NCI-H446 (cell line): ENCODE data around the gene VDAC1.

Experiments used
- DNase-seq, 2 experiments: peaks; one replicate each; lab custom pipeline; 2025; lab: John Stamatoyannopoulos, UW

Gene VDAC1

GRCh38 chr5:134024811-134025210 is 20.0 kb upstream of the VDAC1 start:
- peak in 1 of 2 experiments; percentile 10 for DNase-seq

- peak; percentile 65 to 83 for DNase-seq
Observed at GRCh38 chr5:134022333-134022732, 17.6 kb upstream of the VDAC1 start.

DNA sequence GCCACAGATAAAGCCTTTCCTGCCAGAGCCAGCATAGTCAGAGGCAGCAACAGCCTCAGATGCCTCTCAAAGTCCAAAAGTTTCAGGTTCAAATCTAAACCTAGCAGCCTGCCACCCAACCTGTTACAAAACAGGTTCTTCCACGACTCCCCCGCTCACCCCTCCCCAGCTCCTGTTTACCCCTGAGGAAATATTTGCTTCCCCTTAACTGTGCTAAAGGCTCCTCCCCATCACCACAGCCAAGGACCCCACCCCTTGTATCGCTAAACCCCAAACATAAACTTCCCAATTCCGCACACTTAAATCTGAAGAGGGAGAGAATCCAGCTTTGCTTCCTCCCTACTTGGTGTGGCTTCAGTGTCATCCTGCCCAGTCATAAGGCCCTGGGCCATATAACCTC is 15.4 kb upstream of the VDAC1 start:
- DNase-seq: no peak

DNA sequence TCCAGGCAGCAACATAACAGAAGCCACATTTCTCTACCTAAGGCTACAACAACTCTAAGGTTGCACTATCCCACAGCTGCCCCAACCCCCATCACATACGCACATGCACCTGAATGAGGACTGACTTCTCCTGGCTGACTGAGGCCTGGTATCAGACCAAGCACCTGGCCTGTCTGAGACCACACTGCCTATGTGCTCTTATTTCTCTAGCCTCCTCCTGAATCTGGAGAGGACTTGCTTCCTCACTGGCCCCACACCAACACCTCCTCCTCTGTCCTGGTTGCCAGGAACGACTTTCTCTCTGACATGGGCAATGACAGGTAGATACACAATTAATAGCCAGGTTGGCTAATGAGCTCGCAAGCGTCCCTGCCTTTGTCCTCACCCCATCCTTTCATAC is 14.9 kb upstream of the VDAC1 start:
- DNase-seq: no peak

DNA sequence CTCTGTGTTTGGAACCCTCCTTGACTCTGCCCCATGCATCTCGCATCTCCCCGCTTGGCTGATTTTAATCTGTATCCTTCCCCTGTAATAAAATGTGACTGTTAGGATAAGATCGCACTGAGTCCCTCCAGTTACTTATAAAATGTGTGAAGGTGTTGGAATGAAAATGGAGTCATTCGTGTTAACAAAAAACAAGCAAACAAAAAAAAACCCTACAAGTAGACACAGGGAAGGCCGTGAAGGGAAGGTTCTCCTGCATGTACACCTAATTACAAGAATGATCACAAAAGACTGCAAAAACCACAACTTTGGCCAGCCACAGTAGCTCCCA is 14.2 kb upstream of the VDAC1 start:
- DNase-seq: no peak

DNA sequence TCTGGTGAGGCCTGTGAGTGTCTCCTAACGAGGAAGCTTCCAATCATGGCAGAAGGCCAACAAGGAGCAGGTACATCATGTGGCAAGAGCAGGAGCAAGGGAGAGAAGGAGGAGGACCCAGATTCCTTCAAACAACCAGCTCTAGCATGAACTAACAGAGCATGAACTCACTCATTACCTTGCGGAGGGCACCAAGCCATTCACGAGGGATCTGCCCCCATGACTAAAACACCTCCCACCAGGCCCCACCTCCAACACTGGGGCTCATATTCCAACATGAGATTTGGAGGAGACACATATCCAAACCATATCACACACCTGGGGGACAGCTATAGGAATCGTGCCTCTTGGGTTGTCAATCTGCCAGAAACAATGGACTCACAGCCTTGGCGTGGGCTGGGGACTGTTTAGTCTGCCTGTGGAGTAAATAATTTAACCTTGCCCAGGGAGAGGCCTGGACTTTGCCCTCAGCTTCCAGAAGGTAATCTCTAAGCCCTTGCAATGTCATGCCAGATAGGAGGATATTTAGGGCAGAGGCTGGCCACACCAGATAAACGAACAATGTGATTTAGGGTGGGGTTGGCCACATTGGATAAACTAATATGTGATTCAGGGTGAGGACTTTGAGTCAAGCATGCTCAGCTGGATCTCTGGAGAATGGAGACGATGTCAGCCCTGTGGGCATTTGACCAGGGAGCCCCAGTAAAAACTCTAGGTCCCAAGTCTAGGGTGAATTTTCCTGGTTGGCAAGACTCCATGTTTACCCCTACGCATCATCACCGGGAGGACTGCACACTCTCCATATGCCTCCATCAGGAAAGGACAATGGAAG is 13.6 kb upstream of the VDAC1 start:
- DNase-seq: no peak

- DNase-seq: no peak
Observed at GRCh38 chr5:134008266-134008749, 3.5 kb upstream of the VDAC1 start.

DNA sequence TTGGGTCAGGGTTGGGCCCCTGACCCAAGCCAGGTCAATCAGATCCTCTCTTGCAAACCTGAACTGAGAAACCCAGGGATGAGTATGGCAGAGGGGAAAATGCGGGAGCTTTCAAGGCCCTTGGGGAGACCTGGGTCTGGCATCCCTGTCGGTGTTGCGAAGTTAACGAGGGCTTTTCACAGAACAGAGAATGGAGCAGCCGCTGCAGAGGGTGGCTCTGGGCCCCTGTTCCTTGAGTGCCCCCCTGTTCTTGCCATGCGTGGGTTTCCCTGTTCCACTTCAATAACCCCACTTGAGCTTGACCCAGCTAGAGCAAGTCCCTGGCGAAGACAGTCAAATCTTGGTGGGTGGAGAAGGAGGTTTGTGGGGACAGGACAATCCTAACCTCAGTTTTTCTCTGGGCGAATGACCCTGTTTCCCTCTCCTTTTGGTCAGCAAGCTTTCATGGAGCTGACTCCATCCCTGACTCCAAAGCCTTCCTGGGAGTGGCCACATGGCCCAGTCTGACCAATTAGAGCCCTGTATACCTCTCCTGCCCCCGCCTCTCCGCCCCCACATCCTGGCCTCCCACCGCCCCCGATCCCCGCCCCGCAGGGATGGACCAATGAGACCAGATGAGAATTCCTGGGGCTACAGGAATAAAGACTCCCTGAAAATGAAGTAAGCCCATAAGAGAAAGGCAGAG is 2.9 kb upstream of the VDAC1 start:
- no peak for DNase-seq

- DNase-seq: no peak
Observed at GRCh38 chr5:134006115-134006514, 1.3 kb upstream of the VDAC1 start.

GRCh38 chr5:134005417-134006061 is 764 bp upstream of the VDAC1 start:
- no peak for DNase-seq

DNA sequence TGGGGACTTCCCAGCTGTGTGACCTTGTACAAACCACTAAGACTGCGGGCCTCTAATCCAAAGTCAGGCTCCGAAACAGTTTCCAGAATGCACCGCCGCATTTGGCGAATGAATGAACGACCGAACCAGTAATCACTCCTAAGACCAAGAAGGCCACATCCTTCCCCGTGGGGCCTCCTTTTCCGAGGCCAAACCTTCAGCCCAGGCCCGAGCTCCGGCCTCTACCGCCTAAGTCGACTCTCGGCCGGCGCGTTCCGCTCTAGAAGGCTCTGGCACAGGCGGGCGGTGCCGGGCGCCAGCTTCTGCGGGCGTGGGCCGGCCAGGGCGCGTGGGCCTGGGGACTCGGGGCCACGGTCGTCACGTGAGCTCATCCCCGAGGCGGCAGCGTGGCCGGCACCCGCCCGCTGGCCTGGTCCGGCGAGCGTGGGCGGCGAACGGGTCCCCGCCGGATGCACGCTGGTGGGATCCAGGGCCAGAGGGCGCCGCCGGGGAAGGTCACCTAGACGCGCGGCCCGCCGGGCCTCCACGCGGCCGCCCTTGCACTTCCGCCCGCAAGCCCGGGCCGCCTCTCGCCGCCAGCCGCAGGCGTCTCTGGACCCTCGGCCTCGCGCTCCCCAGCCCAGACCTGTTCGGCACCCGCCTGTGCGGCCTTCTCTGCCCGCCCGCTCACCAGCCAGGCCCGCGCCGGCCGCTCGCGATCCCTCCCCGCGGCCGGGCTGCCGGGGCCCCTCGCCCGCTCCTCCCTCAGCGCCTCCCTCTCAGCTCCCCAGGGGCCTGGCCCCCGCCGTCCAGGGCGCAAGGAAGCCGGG is 754 bp downstream of the VDAC1 start:
- DNase-seq: peak in 1 of 2 experiments; percentile 44

DNA sequence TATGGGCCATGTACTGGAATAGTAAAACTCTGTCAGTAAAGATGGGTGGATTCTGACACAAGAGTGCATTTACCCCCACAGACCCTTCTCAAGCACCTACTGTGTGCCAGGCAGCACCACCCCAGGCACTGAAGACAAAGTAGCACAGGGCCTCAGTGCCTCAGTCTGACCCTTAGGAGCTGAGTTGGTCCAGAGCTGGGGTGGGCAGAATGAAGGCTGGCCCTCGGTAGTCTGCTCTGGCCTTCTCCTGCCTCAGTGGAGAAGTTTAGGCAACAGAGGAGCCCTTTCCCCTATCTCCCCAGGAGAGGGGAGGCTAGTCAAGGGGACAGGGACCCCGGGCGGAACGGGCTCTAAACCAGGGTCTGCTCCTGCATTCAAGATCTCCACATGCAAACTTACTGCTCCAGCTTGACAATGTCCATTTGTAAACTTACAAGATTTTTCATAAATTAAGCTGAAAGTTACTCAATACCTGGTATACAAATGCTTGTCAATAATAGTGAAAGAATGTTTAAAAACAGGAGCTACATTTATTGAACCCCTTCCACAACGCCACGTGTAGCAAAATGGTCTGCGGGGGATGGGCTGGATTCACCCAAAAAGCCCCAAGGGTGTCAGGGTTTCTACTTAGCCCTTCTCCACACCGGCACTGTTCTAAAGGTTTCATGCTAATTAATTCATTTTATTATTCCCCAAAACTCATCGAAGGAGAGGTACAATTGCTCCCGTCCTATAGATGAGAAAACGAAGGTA is 1.5 kb downstream of the VDAC1 start:
- DNase-seq: no peak

- DNase-seq: no peak
Observed at GRCh38 chr5:134001938-134002731, 2.6 kb downstream of the VDAC1 start.

- no peak for DNase-seq
Observed at GRCh38 chr5:134000696-134001453, 3.9 kb downstream of the VDAC1 start.

- peak in 1 of 2 experiments; percentile 42 for DNase-seq
Observed at GRCh38 chr5:134000091-134000511, 4.7 kb downstream of the VDAC1 start.

DNA sequence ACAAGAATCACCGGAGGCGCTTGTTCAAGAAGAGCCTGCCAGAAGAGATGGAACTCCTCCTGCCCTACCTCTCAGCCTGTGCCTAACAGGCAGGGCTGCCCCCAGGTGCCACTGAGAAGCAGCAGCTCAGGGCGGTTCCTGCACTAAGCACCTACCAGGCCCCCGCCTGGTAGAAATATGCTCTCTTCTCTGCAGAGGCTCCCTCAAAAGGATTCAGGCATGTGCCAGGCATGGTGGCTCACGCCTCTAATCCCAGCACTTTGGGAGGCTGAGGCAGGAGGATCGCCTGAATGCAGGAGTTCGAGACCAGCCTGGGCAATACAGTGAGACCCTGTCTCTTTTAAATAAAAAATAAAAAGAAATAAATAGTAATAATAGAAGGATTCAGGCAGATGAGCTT is 6.0 kb downstream of the VDAC1 start:
- no peak for DNase-seq

DNA sequence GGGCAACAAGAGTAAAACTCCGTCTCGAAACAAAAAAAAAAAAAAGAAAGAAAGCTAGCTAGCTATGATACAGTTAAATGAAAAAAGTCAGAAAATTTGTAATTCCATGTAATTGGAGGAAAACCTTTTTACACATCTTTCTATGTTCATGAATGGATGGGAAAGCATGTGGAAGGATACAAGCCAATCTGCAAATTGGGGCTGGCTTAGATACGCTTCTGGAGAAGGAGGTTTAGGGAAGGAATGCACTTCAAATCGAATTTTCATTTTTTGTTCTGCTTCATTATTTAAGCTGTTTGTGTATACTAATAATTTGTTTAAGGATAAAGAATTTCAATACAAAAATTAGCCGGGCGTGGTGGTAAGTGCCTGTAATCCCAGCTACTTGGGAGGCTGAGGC is 6.7 kb downstream of the VDAC1 start:
- no peak for DNase-seq

GRCh38 chr5:133996683-133997252 is 8.0 kb downstream of the VDAC1 start:
- no peak for DNase-seq

DNA sequence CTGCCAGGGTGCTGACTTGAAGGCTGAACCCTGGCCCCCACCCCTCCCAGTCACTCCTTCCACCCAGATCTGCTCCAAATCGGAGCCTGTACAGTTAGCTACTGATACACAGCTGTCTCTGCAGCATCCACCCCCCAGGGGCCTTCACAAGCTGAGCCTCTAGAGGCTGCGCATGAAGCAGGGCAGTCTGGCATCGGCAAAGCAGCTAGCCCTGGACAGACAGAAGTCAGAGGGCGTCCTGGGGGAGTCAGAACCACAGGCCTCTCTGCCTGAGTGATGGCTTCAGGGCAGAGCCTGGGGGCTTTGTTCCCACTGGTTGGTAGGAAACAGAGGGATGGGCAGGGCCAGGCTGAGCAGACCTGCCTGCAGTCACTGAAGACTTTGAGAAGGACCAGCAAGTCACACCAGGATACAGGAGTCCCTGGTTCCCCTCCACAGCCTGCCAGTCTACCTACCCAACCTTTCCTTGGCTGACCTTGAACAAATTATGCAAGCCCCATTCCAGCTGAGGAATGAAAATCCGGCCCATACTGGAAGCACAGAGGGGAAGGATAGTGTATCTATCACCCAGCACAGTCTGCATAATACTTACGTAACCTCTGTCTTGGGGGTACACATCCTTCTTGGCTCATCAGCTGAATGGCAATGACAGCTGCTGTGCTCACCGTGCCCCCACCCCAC is 8.8 kb downstream of the VDAC1 start:
- DNase-seq: no peak
